ENCODE measurements around the gene FICD.
A peak's percentile ranks its signal among the peaks of the same experiment; 100 is the strongest.
"Not testable (repeated sequence)": the region's sequence is repeated elsewhere in the genome, so short reads cannot be mapped to it uniquely, and the experiment has no call there.

The FICD gene

GRCh38 chr12:108538616-108539195, 23.6 kb downstream of the FICD start:
- no peak for FAIRE-seq

- FAIRE-seq: no peak
These were observed 27.2 kb downstream of the FICD start for GRCh38 chr12:108542320-108542719.

GRCh38 chr12:108543652-108544051, 28.6 kb downstream of the FICD start:
- no peak for FAIRE-seq

GRCh38 chr12:108547686-108548085, 32.6 kb downstream of the FICD start:
- no peak for FAIRE-seq

- no peak for FAIRE-seq
These were observed 34.0 kb downstream of the FICD start for GRCh38 chr12:108548954-108549521.

GRCh38 chr12:108551535-108551934, 36.5 kb downstream of the FICD start:
- no peak for FAIRE-seq

GRCh38 chr12:108553799-108554198, 38.7 kb downstream of the FICD start:
- FAIRE-seq: no peak

- FAIRE-seq: not testable (repeated sequence)
These were observed 40.3 kb downstream of the FICD start for GRCh38 chr12:108555383-108555782.

GRCh38 chr12:108559007-108559655, 44.1 kb downstream of the FICD start:
- no peak for FAIRE-seq

GRCh38 chr12:108559748-108560147, 44.7 kb downstream of the FICD start:
- FAIRE-seq: no peak

GRCh38 chr12:108560321-108560721, 45.2 kb downstream of the FICD start:
- no peak for FAIRE-seq

- FAIRE-seq: peak; percentile 70
These were observed 46.0 kb downstream of the FICD start, which contains the start of gene SART3 for GRCh38 chr12:108560752-108561719. Gene SART3 (minus strand): TSS chr12:108561173. CDS start chr12:108561154, 19 bp downstream.

- FAIRE-seq: no peak
These were observed 46.8 kb downstream of the FICD start for GRCh38 chr12:108561852-108562347.

GRCh38 chr12:108562348-108563135, 47.5 kb downstream of the FICD start, which contains the start of gene ISCU:
Gene ISCU (plus strand): TSS chr12:108562596. CDS start chr12:108562623, 27 bp downstream.
- FAIRE-seq: no peak

GRCh38 chr12:108563136-108563803, 48.2 kb downstream of the FICD start:
- FAIRE-seq: peak; percentile 62

GRCh38 chr12:108563804-108564151, 48.7 kb downstream of the FICD start:
- FAIRE-seq: no peak

GRCh38 chr12:108564724-108565123, 49.6 kb downstream of the FICD start:
- no peak for FAIRE-seq

GRCh38 chr12:108565146-108565545, 50.1 kb downstream of the FICD start:
- FAIRE-seq: no peak

GRCh38 chr12:108565976-108566375, 50.9 kb downstream of the FICD start:
- no peak for FAIRE-seq

- FAIRE-seq: no peak
These were observed 51.4 kb downstream of the FICD start for GRCh38 chr12:108566452-108566851.

Data from A204.1 (cell line).